ENCODE measurements around the gene PHC2. TPM values are rescaled to one million over a fixed set of nuclear protein-coding genes. Genes with fewer than 3 reads are reported as not detected.

The PHC2 gene
- total RNA-seq, 1 experiment from 2014 or later: 176 TPM

GRCh38 chr1:33455539-33456501 is 24.9 kb upstream of the PHC2 start (continued):
- TF ChIP-seq JUND (IDR thresholded peaks at IDR 0.05) (no peak), CBX3 (IDR thresholded peaks at IDR 0.05; ENCODE audit: low read depth) (peak; percentile 80; the same call in 1 of the 2 replicates), ATF3 (IDR thresholded peaks at IDR 0.05) (no peak), POLR2AphosphoS5 (IDR thresholded peaks at IDR 0.05; ENCODE audit: low read depth, low read length) (peak; percentile 39; the same call in 1 of the 2 replicates), POLR2A (IDR thresholded peaks at IDR 0.05; ENCODE audit: borderline replicate concordance, extremely low read depth, insufficient read depth, insufficient read length) (no peak), ZNF274 (IDR thresholded peaks at IDR 0.05; ENCODE audit: low read depth, low read length) (no peak)

GRCh38 chr1:33454646-33455282 is 23.9 kb upstream of the PHC2 start:
- Histone ChIP-seq H4K20me1 (ENCODE audit: insufficient read depth) (no peaks in the 10 kb centered on the region), H3K4me3 (replicated peaks in 1 of 2; ENCODE audit: low read depth in 1 of 2, low read length in 2 of 2) (no peak overlapping the region), H3K9me3 (ENCODE audit: control insufficient read depth in 1 of 2, insufficient read depth in 1 of 2, low read depth in 1 of 2, low read length in 2 of 2) (peaks cover 0 to 9% of the 10 kb centered on the region in 2 experiments; a peak in 1 of 4 replicates), H2AFZ (ENCODE audit: low read depth, low read length, poor library complexity, severe bottlenecking) (no peak overlapping the region), H3K4me1 (ENCODE audit: control insufficient read depth in 1 of 2, insufficient read depth in 2 of 2, low read length in 2 of 2) (peaks cover 32 to 50% of the 10 kb centered on the region in 2 experiments), H3K4me2 (ENCODE audit: low read length) (peak overlapping the region; percentile 6; the same call in 1 of the 2 replicates), H3K9me2 (ENCODE audit: insufficient read depth) (no peaks in the 10 kb centered on the region), H3K27ac (ENCODE audit: low read depth, low read length) (peak overlapping the region; percentile 44; the same call in 1 of the 2 replicates), H3K9ac (ENCODE audit: low read length) (no peak overlapping the region), H3K27me3 (ENCODE audit: insufficient read depth, low read length) (no peaks in the 10 kb centered on the region), H3K36me3 (ENCODE audit: control insufficient read depth in 1 of 2, insufficient read depth in 2 of 2, low read length in 2 of 2) (no peaks in the 10 kb centered on the region), H3K79me2 (ENCODE audit: insufficient read depth, low read length) (no peaks in the 10 kb centered on the region)
- ATAC-seq (no peak), DNase-seq (ENCODE audit: low read depth, low spot score) (no peak)
- BruUV-seq (replicated peaks): no TSS peak
- CTCF ChIA-PET: interaction anchor here (0.8 to 2.0 kb wide), 5 partner anchors 8 to 359 kb away, joined by 3 to 24 read pairs (median 3); no protein-coding TSS in a partner anchor
- no peak for TF ChIP-seq TCF7L2 (IDR thresholded peaks at IDR 0.05; ENCODE audit: borderline replicate concordance, extremely low read depth, insufficient read depth, insufficient read length)
- TF ChIP-seq POLR2A (IDR thresholded peaks at IDR 0.05; ENCODE audit: borderline replicate concordance, extremely low read depth, insufficient read depth, insufficient read length): no peak
- no peak for TF ChIP-seq SIN3A (IDR thresholded peaks at IDR 0.05; ENCODE audit: low read depth)
- no peak for TF ChIP-seq JUND (IDR thresholded peaks at IDR 0.05)
- TF ChIP-seq ATF3 (IDR thresholded peaks at IDR 0.05): no peak
- TF ChIP-seq CTCF (IDR thresholded peaks at IDR 0.05 in 2 of 3, conservative IDR thresholded peaks at IDR 0.05 in 1 of 3; ENCODE audit: borderline replicate concordance in 1 of 3, insufficient read depth in 1 of 3, low read depth in 2 of 3, low read length in 2 of 3): no peak
- TF ChIP-seq ZNF274 (IDR thresholded peaks at IDR 0.05; ENCODE audit: low read depth, low read length): no peak
- TF ChIP-seq CBX3 (IDR thresholded peaks at IDR 0.05; ENCODE audit: low read depth): no peak
- TF ChIP-seq ELF1 (IDR thresholded peaks at IDR 0.05; ENCODE audit: borderline replicate concordance, low read depth): no peak
- TF ChIP-seq REST (IDR thresholded peaks at IDR 0.05; ENCODE audit: low read depth): no peak
- TF ChIP-seq CEBPB (IDR thresholded peaks at IDR 0.05; ENCODE audit: low read depth): no peak
- TF ChIP-seq EGR1 (IDR thresholded peaks at IDR 0.05; ENCODE audit: low read depth): no peak
- TF ChIP-seq MAX (IDR thresholded peaks at IDR 0.05): no peak
- POLR2A ChIA-PET: no interaction called here
- intact Hi-C loops (cut with micrococcal nuclease): loop anchor here (5.0 kb wide), 5 partner anchors 72 to 357 kb away; no protein-coding TSS in a partner anchor
- RAD21 ChIA-PET (ENCODE audit: low non-redundant PET in 1 of 2, low total read pairs in 2 of 2, uncharacterized antibody in 2 of 2, unreplicated experiment in 2 of 2): interaction anchor here (0.7 to 1.4 kb wide), 3 partner anchors 71 to 159 kb away, joined by 3 to 10 read pairs (median 6); no protein-coding TSS in a partner anchor

Data from HCT116 (cell line).